MM.1S (cell line): ENCODE measurements around the gene HELZ.
"Not testable (repeated sequence)": the region's sequence is repeated elsewhere in the genome, so short reads cannot be mapped to it uniquely, and the experiment has no call there.

Experiments used
- DNase-seq: peaks from one replicate; pipeline ENCODE4 v3.0.0-alpha.2; 2015
- H2AFZ ChIP-seq: fragments of 300-600 bp; sonication (generic); 2 replicates; pipeline ENCODE4 v1.6.0; 2016; ENCODE audit warnings: antibody characterized with exemption, low read length
- H3F3A ChIP-seq: fragments of 300-600 bp; sonication (generic); 2 replicates; pipeline ENCODE4 v1.6.1; 2016; ENCODE audit warnings: mild to moderate bottlenecking, antibody characterized with exemption, low read length, moderate library complexity, mixed read lengths; ENCODE audit not compliant: insufficient read depth
- H3K27ac ChIP-seq: fragments of 300-600 bp; sonication (generic); 2 replicates; pipeline ENCODE4 v1.5.1; 2016; ENCODE audit warnings: mild to moderate bottlenecking, low read length
- H3K27me3 ChIP-seq: fragments of 300-600 bp; sonication (generic); replicated peaks from 2 replicates; pipeline ENCODE4 v1.6.0; 2016; ENCODE audit warnings: low read length; ENCODE audit not compliant: insufficient read depth
- H3K36me3 ChIP-seq: fragments of 300-600 bp; sonication (generic); replicated peaks from 2 replicates; pipeline ENCODE4 v1.6.1; 2016; ENCODE audit warnings: mild to moderate bottlenecking, low read length, mixed read lengths; ENCODE audit not compliant: insufficient read depth
- H3K4me1 ChIP-seq: fragments of 300-600 bp; sonication (generic); 2 replicates; pipeline ENCODE4 v1.6.1; 2016; ENCODE audit warnings: low read length, mixed read lengths
- H3K4me2 ChIP-seq: fragments of 300-600 bp; sonication (generic); 2 replicates; pipeline ENCODE4 v1.6.0; 2016; ENCODE audit warnings: low read depth, low read length
- H3K4me3 ChIP-seq: fragments of 300-600 bp; sonication (generic); 2 replicates; pipeline ENCODE4 v1.5.1; 2016; ENCODE audit warnings: low read length, mixed read lengths
- H3K79me2 ChIP-seq: fragments of 300-600 bp; sonication (generic); 2 replicates; pipeline ENCODE4 v1.6.1; 2016; ENCODE audit warnings: mixed run types, low read length, mixed read lengths
- H3K9ac ChIP-seq: fragments of 300-600 bp; sonication (generic); 2 replicates; pipeline ENCODE4 v1.6.1; 2016; ENCODE audit warnings: low read length, mixed read lengths
- H3K9me2 ChIP-seq: fragments of 300-600 bp; sonication (generic); replicated peaks from 2 replicates; pipeline ENCODE4 v1.6.1; 2016; ENCODE audit warnings: mild to moderate bottlenecking, low read length, mixed read lengths; ENCODE audit not compliant: insufficient read depth
- H3K9me3 ChIP-seq: fragments of 300-600 bp; sonication (generic); replicated peaks from 2 replicates; pipeline ENCODE4 v1.6.1; 2016; ENCODE audit warnings: mild to moderate bottlenecking, low read length, mixed read lengths; ENCODE audit not compliant: insufficient read depth
- H4K20me1 ChIP-seq: fragments of 300-600 bp; sonication (generic); 2 replicates; pipeline ENCODE4 v1.6.1; 2016; ENCODE audit warnings: mild to moderate bottlenecking, low read length, moderate library complexity, mixed read lengths; ENCODE audit not compliant: insufficient read depth
- CTCF ChIP-seq: fragments of 300-600 bp; sonication (generic); IDR thresholded peaks from 2 replicates; pipeline ENCODE4 v1.5.1; 2016; ENCODE audit warnings: antibody characterized with exemption, low read length, mixed read lengths
- EZH2 ChIP-seq: fragments of 300-600 bp; sonication (generic); optimal IDR thresholded peaks from 2 replicates; pipeline ENCODE3; 2017; ENCODE audit warnings: low read depth, mild to moderate bottlenecking, antibody characterized with exemption, low read length, mixed read lengths
- EZH2phosphoT487 ChIP-seq: fragments of 300-600 bp; sonication (generic); IDR thresholded peaks from 2 replicates; pipeline ENCODE4 v1.6.1; 2018; ENCODE audit warnings: antibody characterized with exemption, low read length

HELZ gene

GRCh38 chr17:67143318-67143717 lies 101.7 kb downstream of the HELZ start:
- Histone ChIP-seq H3K4me1 (no peaks in the 10 kb centered on the region), H3K27ac (no peak overlapping the region), H3K9ac (no peak overlapping the region), H3K4me3 (no peak overlapping the region), H3K4me2 (no peak overlapping the region), H2AFZ (no peak overlapping the region), H4K20me1 (no peaks in the 10 kb centered on the region), H3K79me2 (no peaks in the 10 kb centered on the region), H3K9me2 (no peaks in the 10 kb centered on the region), H3F3A (no peaks in the 10 kb centered on the region), H3K27me3 (no peaks in the 10 kb centered on the region), H3K9me3 (no peaks in the 10 kb centered on the region), H3K36me3 (peaks cover 16% of the 10 kb centered on the region)
- no peak for DNase-seq
- TF ChIP-seq CTCF (no peak), EZH2 (no peak), EZH2phosphoT487 (no peak)

DNA sequence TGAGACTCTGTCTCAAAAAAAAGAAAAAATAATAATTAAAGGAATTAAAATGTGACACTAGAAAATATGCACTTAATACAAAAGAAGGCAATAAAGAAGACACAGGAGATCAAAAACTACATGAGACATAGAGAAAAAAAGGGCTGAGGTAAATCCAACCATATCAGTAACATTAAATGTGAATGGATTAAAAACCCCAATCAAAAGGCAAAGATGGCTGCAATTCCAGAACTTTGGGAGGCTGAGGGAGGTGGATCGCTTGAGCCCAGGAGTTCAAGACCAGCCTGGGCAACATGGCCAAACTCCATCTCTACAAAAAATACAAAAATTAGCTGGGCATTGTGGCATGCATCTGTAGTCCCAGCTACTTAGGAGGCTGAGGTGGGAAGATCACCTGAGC lies 103.0 kb downstream of the HELZ start:
- not testable (repeated sequence) for H3K4me3 ChIP-seq, H2AFZ ChIP-seq, H3F3A ChIP-seq, H3K9me2 ChIP-seq, H4K20me1 ChIP-seq, H3K4me1 ChIP-seq, H3K27me3 ChIP-seq, H3K27ac ChIP-seq, DNase-seq, H3K4me2 ChIP-seq, H3K9me3 ChIP-seq, H3K9ac ChIP-seq, H3K79me2 ChIP-seq
- H3K36me3 ChIP-seq = peaks cover 16% of the 10 kb centered on the region

DNA sequence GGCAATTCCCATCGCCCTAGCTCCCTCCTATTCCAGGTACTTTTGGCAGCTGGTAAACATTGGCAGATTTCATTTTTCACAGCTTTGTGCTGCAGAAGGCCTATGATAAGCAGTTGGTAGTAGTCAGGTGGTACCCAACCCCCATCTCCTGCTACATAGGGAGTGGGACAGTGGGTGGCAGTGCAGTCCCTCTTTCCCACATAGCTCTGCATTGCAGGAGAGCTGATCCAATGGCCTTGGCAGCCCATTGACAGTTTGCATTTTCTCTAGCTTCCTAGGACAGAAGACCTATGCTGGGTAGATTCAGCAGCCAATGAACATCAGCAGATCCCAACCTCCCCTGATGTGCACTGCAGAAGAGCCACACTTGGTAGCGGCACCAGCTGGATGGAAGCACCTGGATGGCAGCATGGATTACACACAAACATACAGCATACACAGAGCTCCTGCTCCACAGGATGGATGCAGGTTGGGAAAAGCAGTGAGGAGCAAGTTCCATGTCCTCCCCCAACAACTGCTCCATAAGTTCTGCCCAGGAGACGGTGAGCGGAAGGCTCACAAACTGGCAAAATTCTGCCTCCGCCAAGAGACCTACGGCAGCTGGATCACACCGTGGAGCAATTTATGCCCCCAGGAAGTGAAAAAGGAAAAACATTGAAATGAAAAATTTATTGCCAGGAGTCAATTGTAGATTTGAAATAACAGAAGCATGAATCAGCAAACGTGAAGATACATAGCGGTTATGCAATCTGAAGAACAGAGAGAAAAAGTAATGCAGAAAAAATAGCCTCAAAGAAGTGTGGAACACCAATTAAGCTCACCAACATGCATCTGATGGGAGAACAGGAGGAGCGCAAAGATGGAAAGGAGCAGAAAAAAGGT lies 105.0 kb downstream of the HELZ start:
- no peaks in the 10 kb centered on the region for H3K79me2 ChIP-seq
- H3K36me3 ChIP-seq = 0 out of 2 replicates have a peak, but pooled peaks cover 3% of the 10 kb centered on the region
- TF ChIP-seq CTCF (no peak), EZH2phosphoT487 (no peak), EZH2 (no peak)
- H3K9me2 ChIP-seq = no peaks in the 10 kb centered on the region
- no peaks in the 10 kb centered on the region for H3F3A ChIP-seq
- no peaks in the 10 kb centered on the region for H4K20me1 ChIP-seq
- no peaks in the 10 kb centered on the region for H3K27me3 ChIP-seq
- DNase-seq = no peak
- H3K4me2 ChIP-seq = no peak overlapping the region
- no peak overlapping the region for H3K27ac ChIP-seq
- H3K4me3 ChIP-seq = no peak overlapping the region
- no peaks in the 10 kb centered on the region for H3K9me3 ChIP-seq
- no peak overlapping the region for H3K9ac ChIP-seq
- H2AFZ ChIP-seq = no peak overlapping the region
- H3K4me1 ChIP-seq = no peaks in the 10 kb centered on the region

GRCh38 chr17:67139289-67139688 lies 105.7 kb downstream of the HELZ start:
- no peaks in the 10 kb centered on the region for H3K27me3 ChIP-seq
- H3K9me2 ChIP-seq = no peaks in the 10 kb centered on the region
- H3K27ac ChIP-seq = no peak overlapping the region
- H3K9me3 ChIP-seq = no peaks in the 10 kb centered on the region
- H2AFZ ChIP-seq = no peak overlapping the region
- H3K79me2 ChIP-seq = no peaks in the 10 kb centered on the region
- no peaks in the 10 kb centered on the region for H3F3A ChIP-seq
- DNase-seq = no peak
- H3K4me1 ChIP-seq = no peaks in the 10 kb centered on the region
- H3K4me2 ChIP-seq = no peak overlapping the region
- no peak overlapping the region for H3K9ac ChIP-seq
- no peak for TF ChIP-seq EZH2phosphoT487
- no peak for TF ChIP-seq CTCF
- no peak for TF ChIP-seq EZH2
- no peak overlapping the region for H3K4me3 ChIP-seq
- no peaks in the 10 kb centered on the region for H4K20me1 ChIP-seq
- H3K36me3 ChIP-seq = no peaks in the 10 kb centered on the region
